Measurements from ENCODE around the gene CAMSAP1.

The CAMSAP1 gene

GRCh38 chr9:135901826-135902225, 5.5 kb downstream of the CAMSAP1 start:
- Mint-ChIP-seq H3K27ac (no peak overlapping the region), H3K4me3 (no peak overlapping the region), H3K36me3 (ENCODE audit: low read depth) (peaks cover 83% of the 10 kb centered on the region), H3K27me3 (ENCODE audit: low read depth) (peaks cover 4% of the 10 kb centered on the region), H3K4me1 (peaks cover 29% of the 10 kb centered on the region), H3K9me3 (peaks cover 40% of the 10 kb centered on the region)
- TF ChIP-seq CTCF (IDR thresholded peaks at IDR 0.05; ENCODE audit: unreplicated experiment in 3 of 3) = no peak

- H3K4me1 Mint-ChIP-seq = peaks cover 28% of the 10 kb centered on the region
- H3K36me3 Mint-ChIP-seq (ENCODE audit: low read depth) = peaks cover 89% of the 10 kb centered on the region
- no peak overlapping the region for H3K4me3 Mint-ChIP-seq
- H3K27ac Mint-ChIP-seq = no peak overlapping the region
- TF ChIP-seq CTCF (IDR thresholded peaks at IDR 0.05; ENCODE audit: unreplicated experiment in 3 of 3) = no peak
- peaks cover 45% of the 10 kb centered on the region for H3K9me3 Mint-ChIP-seq
- H3K27me3 Mint-ChIP-seq (ENCODE audit: low read depth) = peaks cover 4% of the 10 kb centered on the region
Observed at GRCh38 chr9:135901031-135901758, 6.2 kb downstream of the CAMSAP1 start.

- no peak overlapping the region for H3K4me3 Mint-ChIP-seq
- H3K9me3 Mint-ChIP-seq = peaks cover 64% of the 10 kb centered on the region
- H3K36me3 Mint-ChIP-seq (ENCODE audit: low read depth) = peaks cover 91% of the 10 kb centered on the region
- TF ChIP-seq CTCF (IDR thresholded peaks at IDR 0.05; ENCODE audit: unreplicated experiment in 3 of 3) = no peak
- peaks cover 4% of the 10 kb centered on the region for H3K27me3 Mint-ChIP-seq (ENCODE audit: low read depth)
- H3K4me1 Mint-ChIP-seq = peaks cover 12% of the 10 kb centered on the region
- no peak overlapping the region for H3K27ac Mint-ChIP-seq
Observed at GRCh38 chr9:135898634-135899407, 8.5 kb downstream of the CAMSAP1 start.

GRCh38 chr9:135896626-135897025, 10.7 kb downstream of the CAMSAP1 start:
- H3K4me1 Mint-ChIP-seq = peaks cover 14% of the 10 kb centered on the region
- H3K9me3 Mint-ChIP-seq = peaks cover 68% of the 10 kb centered on the region
- H3K4me3 Mint-ChIP-seq = no peak overlapping the region
- H3K27me3 Mint-ChIP-seq (ENCODE audit: low read depth) = peaks cover under 1% of the 10 kb centered on the region
- no peak overlapping the region for H3K27ac Mint-ChIP-seq
- peaks cover 81% of the 10 kb centered on the region for H3K36me3 Mint-ChIP-seq (ENCODE audit: low read depth)
- TF ChIP-seq CTCF (IDR thresholded peaks at IDR 0.05; ENCODE audit: unreplicated experiment in 3 of 3) = no peak

GRCh38 chr9:135896205-135896604, 11.1 kb downstream of the CAMSAP1 start:
- no peak overlapping the region for H3K27ac Mint-ChIP-seq

More at GRCh38 chr9:135896205-135896604, 11.1 kb downstream of the CAMSAP1 start:
- peaks cover 66% of the 10 kb centered on the region for H3K9me3 Mint-ChIP-seq
- no peak overlapping the region for H3K4me3 Mint-ChIP-seq
- no peak for TF ChIP-seq CTCF (IDR thresholded peaks at IDR 0.05; ENCODE audit: unreplicated experiment in 3 of 3)
- no peaks in the 10 kb centered on the region for H3K27me3 Mint-ChIP-seq (ENCODE audit: low read depth)
- peaks cover 18% of the 10 kb centered on the region for H3K4me1 Mint-ChIP-seq
- peaks cover 76% of the 10 kb centered on the region for H3K36me3 Mint-ChIP-seq (ENCODE audit: low read depth)
